GM21576 (cell line): ENCODE data around the gene KCNJ1.

Experiments
- ATAC-seq: cut with Tn5 transposase; IDR thresholded peaks from one replicate; pipeline ENCODE4 v1.9.1; 2021; ENCODE audit warnings: mild to moderate bottlenecking, moderate library complexity; ENCODE audit not compliant: unreplicated experiment

Gene KCNJ1

GRCh38 chr11:128902515-128903066, 35.5 kb upstream of the KCNJ1 start:
- ATAC-seq: no peak

DNA sequence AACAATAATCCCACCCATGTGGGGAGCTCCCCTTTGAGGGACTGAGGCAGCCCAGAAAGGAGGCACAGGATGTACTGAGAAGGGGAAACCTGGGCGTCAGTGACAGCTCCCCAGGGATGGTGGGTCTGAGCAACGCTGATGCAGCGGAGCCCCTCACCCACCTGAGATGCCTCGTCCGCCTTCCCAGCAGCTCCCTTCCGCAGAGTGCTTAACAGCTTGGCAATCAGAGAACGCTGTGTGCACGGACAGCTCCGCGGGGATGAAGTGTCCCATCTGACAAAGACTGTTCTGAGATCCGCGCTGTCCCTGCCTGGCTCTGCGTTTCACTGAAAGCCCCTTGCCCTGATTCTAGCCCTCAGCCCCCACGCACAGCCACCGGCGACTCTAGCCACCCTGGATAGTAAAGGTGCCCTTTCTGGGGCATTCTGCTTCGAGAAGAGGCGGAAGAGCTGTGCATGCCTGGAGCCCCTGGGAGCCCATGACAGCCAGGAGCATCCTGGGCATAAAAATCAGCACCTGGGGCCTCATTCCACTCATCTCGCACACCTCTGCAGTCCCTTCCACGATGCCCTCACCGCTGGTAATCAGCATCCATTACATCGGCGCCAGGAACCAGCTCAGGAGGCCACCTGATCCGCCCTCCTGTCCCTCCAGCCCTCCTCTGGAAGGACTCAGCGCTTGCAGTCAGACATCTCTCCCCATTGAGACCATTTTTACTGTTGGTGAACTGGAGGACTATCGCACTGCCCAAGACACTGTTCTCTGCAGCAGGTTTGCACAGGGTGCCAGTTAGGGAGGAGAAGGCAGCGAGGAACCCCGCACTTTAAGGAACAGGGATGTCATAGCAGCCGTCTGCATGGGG, 34.8 kb upstream of the KCNJ1 start:
- ATAC-seq: no peak

DNA sequence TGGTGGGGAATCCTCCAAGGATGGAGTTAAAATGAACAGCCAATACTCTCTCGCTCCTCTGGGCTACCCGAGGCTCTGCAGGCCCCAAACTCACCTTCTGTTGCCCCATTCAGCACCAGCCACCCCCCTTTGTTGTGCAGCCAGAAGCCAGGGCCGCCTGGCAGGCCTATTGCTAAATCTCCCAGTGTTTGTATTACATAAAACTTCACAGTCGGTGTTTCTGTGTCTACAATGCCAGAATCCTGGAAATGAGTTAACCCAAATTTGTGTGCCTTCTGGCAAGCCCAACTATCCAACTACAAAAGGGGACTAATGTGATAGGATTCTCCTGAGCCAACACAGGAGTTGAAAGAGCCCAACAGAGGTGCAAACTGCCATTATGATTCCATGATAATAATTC, 33.4 kb upstream of the KCNJ1 start:
- no peak for ATAC-seq

DNA sequence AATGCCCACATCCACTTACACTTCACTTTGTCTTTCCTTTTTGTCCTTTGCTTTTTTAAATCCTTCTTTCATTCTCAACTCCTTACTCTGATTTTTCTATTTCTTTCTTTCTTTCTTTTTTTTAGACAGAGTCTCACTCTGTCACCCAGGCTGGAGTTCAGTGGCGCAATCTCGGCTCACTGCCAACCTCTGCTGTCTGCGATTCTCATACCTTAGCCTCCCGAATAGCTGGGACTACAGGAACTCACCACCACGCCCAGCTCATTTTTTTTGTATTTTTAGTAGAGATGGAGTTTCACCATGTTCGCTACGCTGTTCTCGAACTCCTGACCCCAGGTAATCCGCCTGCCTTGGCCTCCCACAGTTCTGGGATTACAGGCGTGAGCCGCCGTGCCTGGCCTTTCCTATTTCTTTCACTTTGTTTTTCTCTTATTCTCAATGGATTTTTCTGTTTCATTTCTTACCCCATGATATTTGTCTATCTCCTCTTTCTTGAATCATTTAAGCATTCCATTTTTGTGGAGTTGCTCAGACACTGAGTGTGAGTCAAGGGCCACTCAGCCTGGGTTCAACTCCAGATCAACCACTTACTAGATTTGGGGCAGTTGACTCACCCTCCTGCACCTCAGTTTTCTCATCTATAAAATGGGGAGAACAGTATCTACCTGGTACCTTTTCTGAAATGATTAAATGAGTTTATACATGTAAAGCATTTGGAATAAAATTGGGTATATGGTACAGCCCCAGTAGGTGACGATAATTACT, 31.7 kb upstream of the KCNJ1 start:
- ATAC-seq: no peak

DNA sequence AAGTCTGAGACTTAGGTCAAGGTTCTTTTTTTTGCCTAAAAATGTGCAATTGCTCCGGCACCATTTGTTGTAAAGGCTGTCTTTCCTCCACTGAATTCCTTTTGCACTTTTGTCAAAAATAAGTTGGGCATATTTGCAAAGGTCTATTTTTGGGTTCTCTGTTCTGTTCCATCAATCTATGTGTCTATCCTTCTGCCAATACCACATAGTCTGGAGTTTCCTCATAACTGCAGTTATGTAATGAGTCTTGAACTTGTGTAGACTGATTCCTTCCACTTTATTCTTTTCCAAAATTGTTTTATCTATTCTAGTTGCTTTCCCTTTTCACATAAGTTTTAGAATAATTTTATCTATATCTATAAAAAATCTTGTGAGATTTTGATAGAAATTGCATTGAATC, 30.7 kb upstream of the KCNJ1 start:
- no peak for ATAC-seq

DNA sequence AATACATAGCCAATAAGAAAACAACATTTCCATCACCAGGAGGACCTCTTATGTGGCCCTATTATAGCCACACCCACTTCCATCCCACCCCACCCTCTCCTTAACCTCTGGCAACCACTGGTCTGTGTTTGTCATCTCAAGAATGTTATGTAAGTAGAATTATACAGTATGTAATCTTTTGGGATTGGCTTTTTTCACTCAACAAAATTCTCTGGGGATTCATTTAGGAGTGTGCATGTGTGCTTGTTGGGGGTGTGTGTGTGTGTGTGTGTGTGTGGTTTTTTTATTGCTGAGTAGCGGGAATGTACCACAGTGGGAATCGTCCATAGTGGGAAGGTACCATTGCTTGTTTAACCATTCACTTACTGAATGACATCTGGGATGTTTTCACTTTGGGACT, 29.3 kb upstream of the KCNJ1 start:
- no peak for ATAC-seq

DNA sequence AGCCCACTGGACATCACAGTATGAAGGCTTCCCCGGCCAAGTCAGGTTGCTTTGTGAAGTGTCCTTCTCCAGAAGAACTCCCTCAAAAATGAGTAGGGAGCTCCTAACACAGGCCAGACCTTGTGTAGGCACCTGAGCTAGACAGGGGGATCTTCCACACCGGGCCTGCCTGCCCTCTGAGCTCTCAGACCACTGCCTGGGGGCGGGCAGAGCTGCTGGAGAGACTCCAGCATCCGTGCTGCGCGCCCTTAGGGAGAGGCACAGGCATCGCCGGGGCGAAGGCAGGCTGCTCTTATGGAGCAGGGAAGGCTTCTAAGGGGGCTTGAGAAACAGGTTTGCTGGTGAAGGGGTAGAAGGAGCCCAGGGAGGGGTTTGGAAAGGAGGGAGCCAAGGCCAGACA, 28.4 kb upstream of the KCNJ1 start:
- ATAC-seq: no peak

GRCh38 chr11:128894685-128895084, 27.6 kb upstream of the KCNJ1 start:
- no peak for ATAC-seq

DNA sequence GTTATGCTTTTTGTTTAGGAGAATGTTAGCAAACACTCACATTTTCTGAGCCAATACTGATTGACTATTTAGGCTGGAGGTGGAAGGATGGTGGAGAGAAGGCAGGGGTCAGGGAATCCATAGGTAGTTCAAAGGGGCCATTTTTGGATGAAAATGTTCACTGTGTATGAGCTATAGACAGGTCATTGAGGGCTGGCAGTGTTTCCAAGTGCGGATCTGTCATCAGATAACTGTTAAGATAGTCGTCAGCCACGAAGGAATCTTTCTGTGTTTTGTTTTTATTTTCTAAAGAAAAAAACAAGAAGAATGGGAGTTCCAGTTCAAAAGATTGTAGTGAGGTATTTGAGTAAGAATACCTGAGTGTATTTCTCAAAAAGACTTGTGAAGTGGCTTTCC, 27.2 kb upstream of the KCNJ1 start:
- no peak for ATAC-seq

DNA sequence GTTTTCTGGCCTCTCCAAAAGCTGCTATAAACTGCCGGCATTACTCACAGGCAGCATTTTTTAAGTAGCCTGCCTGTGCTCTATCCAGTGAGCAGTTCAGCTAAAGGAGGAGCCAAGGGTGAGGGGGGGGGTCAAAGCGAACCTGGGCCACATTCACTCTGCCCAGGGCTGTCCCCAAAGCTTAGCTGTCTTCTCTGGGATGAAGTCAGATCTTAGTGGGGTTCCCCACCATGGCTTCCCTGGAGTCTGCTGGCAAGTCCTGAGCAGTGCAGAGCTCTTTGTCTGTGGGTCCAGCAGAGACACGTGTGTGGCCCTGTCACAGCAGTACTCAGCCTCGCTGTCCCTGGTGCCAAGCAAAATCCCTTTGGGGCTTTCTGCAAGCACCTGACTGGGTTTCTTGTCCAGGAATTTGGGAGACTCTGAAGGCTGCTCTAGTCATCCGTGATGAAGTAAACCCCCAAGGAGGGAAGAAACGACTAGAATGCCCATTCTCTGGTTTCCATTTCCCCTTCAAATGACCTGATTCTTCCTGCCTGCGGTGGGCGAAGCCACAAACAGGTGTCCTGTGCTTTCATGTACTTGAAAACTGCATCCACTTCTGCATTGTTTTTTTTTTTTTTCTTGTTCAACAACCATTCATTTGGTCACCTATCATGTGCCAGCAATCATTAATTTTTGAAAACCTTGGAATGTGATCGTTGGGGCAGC, 26.6 kb upstream of the KCNJ1 start:
- ATAC-seq: peak; percentile 87

GRCh38 chr11:128892866-128893565, 25.9 kb upstream of the KCNJ1 start:
- ATAC-seq: no peak

DNA sequence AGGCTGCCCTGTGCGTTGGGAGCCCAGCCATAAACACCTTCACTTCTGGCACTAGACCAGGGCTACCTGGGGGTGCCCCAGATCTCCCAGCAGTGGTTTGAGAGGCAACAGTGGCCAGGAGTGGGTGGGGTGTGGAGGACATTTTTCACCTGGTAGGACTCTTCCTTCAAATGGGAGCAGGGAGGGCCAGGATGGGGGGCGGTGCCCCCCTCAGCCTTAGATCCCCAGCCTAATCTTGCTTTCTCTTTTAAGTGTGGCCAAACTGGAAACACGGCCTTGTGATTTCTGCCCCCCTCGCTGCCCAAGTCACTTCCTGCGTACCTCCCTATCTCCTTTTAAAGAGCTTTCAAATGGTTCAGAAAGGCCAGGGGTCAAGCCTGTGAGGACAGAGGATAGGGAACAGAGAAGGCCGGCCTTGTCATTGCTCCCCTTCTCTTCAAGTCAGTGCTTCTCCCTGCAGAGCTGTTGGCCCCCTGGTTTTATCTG, 24.9 kb upstream of the KCNJ1 start:
- no peak for ATAC-seq

DNA sequence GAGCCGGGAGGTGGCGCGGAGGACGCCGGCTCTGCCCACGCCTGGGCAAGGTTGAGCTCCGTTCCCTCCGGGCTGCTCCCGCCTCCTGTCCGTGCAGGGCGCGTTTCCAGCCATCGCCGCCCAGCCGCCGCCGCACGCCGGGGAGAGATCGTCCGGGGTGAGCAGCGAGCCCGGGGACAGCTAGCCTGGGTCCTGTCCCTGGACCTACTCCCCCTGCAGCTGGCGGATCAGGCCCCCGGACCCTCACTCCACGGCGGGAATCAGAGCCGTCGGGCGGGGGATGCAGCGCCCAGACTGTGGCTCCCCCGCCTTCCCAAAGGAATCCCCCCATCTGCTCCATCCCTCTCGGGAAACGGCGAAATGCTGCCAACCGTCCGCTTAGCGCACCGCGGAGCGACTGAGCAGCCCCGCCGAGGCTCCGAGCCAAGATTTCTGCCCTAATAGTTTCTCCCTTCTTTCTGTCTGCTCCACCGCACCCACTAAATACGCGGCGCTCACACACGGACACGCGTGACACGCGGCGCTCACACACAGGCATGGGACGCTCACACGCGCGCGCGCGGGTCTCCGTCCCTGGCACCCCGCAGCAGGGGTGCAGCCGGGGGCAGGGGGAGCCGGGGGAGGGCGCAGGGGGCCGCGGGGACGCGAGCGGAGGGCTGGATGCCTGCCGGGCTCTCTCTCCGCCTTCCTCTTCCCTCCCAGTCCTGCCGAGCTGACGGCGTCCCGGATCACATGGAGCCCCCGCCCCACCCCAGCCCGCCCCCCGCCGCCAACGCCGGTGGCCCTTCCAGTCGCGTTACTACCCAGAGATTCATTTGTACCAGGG, 23.7 kb upstream of the KCNJ1 start, which contains the start of gene KCNJ5:
KCNJ5 (plus strand) TSS at position 814 of the 826 bp plus-strand sequence. CDS start 19,918 bp downstream, outside the sequence.
- ATAC-seq: no peak

DNA sequence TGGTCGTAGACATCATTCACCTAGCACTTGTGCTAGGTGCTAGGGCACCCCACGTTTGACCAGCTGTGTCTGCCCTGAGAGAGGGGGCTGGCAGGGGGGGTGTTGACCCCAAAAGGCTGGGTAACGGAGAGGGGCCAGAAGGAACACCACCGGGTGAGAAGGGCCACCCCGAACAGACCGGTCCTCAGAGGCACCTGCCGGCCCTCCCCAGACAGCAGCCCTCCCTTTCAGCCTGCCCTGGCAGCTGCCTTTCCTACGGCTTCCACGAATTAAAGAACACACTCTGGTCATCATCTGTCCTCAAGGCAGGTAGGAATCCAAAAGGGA, 23.1 kb upstream of the KCNJ1 start:
- no peak for ATAC-seq

- no peak for ATAC-seq
Observed at GRCh38 chr11:128889657-128890213, 22.6 kb upstream of the KCNJ1 start.

DNA sequence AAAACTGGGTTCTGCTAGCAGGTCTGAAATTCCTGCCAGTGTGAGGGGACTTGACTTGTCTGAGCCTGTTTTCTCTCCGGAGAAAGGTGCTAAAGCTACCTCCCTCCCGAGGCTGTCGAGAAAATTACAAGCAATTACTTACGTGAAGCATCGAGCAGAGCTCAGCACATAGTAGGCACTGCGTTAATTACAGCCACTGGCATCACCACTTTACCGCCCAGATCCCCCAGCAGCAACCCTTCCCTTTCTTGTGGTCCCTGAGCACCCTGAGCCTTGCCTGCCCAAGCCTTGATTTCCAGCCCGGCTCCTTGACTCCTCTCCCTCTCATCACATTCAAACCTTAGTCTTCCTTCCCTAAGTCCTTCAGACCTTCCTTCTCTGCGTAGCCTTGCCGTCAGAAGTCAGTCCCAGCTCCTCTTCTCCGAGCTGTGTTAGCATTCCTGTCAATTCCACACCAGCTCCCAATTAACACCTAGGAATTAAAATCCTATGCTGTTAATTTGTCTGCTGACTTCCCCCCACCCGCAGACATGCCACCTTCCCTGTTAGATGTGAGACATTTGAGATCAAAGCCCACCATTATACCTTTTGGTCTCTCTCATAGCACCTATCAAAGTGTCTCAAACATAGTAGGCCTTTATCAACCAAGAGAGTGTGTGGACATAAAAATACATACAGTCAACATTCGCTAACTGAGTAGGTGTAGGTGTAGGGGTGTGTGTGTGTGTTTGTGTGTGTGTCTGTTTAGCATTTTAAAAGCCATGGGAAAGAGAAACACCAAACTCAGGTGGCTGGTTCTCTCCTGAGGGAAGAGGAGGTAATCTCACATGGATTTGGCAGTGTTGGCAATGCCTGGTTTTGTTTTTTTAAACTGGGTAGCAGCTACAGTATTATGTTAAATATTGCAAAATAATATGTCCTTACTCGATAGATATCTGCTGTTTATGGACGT, 21.2 kb upstream of the KCNJ1 start:
- no peak for ATAC-seq

- no peak for ATAC-seq
Observed at GRCh38 chr11:128886406-128887124, 19.5 kb upstream of the KCNJ1 start.
